Uterus (tissue), 2 donors: Measurements from ENCODE around the gene ACTN1.

Experiments used
- POLR2A ChIP-seq, 2 donors: fragments of 450-650 bp; IDR thresholded peaks; one replicate each; pipeline ENCODE4 v1.6.1; 2016; ENCODE audit warnings: antibody characterized with exemption in 2 of 2, mild to moderate bottlenecking in 1 of 2, moderate library complexity in 1 of 2
- TF ChIP-seq, protein P1 (sequence below), 4 experiments: fragments of 200-600 bp in 2 of 4; fragments of 450-650 bp in 2 of 4; sonication (generic) in 2 of 4; IDR thresholded peaks; one replicate each; pipeline ENCODE4 v1.5.1; 2016 to 2019; ENCODE audit warnings: antibody characterized with exemption in 4 of 4, mild to moderate bottlenecking in 2 of 4, moderate library complexity in 1 of 4

DNA sequence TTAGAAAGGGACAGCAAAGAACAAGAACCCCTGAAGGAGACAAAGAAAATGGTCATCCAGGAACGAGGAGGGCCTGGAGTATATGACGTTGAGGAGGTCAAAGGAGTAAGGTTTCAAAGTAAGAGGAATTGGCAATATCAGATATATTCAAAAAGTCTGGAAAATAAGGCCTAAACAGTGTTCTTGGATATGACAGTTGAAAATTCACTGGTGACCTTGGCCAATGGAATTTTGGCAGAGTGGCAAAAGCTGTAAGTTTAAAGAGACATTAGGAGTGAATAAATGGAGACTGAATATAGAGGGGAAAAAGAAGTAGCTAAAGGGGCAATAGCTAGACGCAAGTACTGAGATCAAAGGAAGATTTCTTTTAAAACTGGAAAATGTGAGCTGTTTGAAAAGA is 4.1 kb upstream of the ACTN1 start:
- TF ChIP-seq, protein P1, sequence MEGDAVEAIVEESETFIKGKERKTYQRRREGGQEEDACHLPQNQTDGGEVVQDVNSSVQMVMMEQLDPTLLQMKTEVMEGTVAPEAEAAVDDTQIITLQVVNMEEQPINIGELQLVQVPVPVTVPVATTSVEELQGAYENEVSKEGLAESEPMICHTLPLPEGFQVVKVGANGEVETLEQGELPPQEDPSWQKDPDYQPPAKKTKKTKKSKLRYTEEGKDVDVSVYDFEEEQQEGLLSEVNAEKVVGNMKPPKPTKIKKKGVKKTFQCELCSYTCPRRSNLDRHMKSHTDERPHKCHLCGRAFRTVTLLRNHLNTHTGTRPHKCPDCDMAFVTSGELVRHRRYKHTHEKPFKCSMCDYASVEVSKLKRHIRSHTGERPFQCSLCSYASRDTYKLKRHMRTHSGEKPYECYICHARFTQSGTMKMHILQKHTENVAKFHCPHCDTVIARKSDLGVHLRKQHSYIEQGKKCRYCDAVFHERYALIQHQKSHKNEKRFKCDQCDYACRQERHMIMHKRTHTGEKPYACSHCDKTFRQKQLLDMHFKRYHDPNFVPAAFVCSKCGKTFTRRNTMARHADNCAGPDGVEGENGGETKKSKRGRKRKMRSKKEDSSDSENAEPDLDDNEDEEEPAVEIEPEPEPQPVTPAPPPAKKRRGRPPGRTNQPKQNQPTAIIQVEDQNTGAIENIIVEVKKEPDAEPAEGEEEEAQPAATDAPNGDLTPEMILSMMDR (IDR thresholded peaks at IDR 0.05): no peak
- TF ChIP-seq POLR2A (IDR thresholded peaks at IDR 0.05): no peak
